OCI-LY7 (cell line): ENCODE measurements around the gene PLEKHH2.

Experiments used
- EZH2phosphoT487 ChIP-seq: fragments of 200-600 bp; sonication (generic); IDR thresholded peaks from 2 replicates; pipeline ENCODE4 v1.6.1; 2018; ENCODE audit warnings: low read depth, borderline replicate concordance, mild to moderate bottlenecking, mixed run types, antibody characterized with exemption, low read length, moderate library complexity, mixed read lengths
- TF ChIP-seq, protein P1 (sequence below): fragments of 200-600 bp; sonication (generic); conservative IDR thresholded peaks from 2 replicates; pipeline ENCODE4 v1.5.1; 2014; ENCODE audit warnings: mild to moderate bottlenecking, antibody characterized with exemption, low read length, moderate library complexity, mixed read lengths

DNA sequence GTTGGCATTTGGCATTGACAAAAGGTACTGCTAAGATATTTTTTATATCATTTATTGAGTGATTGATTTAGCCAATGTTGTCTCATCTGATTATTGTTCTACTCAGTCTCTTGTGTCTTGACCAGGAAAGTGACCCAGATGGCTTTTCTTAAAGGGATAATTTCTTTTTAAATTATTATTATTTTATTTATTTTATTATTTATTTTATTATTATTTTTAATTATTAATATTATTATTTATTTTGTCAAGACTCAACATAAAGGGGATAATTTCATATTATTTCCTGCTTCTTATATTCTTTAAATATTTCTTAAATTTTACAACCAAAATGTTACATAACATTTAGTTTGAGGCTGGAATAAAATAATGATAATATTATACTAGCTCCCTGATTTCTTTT is 163.8 kb downstream of the PLEKHH2 start:
- TF ChIP-seq, protein P1, sequence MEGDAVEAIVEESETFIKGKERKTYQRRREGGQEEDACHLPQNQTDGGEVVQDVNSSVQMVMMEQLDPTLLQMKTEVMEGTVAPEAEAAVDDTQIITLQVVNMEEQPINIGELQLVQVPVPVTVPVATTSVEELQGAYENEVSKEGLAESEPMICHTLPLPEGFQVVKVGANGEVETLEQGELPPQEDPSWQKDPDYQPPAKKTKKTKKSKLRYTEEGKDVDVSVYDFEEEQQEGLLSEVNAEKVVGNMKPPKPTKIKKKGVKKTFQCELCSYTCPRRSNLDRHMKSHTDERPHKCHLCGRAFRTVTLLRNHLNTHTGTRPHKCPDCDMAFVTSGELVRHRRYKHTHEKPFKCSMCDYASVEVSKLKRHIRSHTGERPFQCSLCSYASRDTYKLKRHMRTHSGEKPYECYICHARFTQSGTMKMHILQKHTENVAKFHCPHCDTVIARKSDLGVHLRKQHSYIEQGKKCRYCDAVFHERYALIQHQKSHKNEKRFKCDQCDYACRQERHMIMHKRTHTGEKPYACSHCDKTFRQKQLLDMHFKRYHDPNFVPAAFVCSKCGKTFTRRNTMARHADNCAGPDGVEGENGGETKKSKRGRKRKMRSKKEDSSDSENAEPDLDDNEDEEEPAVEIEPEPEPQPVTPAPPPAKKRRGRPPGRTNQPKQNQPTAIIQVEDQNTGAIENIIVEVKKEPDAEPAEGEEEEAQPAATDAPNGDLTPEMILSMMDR = no peak
- no peak for TF ChIP-seq EZH2phosphoT487
